Transverse colon (tissue), 4 donors: ENCODE results near the gene ING4. TPM values are rescaled to one million over a fixed set of nuclear protein-coding genes. Genes with fewer than 3 reads are reported as not detected.

ENCODE experiments used
- DNase-seq: peaks from one replicate; pipeline ENCODE4 v3.0.0-alpha.2; 2019
- H3K27ac ChIP-seq, 4 donors: fragments of 200-600 bp; sonication (generic); 2 replicates each; pipeline ENCODE4 v1.5.1; 2016 to 2018; ENCODE audit warnings: inconsistent platforms in 4 of 4
- H3K27me3 ChIP-seq: fragments of 200-600 bp; sonication (generic); 2 replicates; pipeline ENCODE4 v1.5.1; 2017; ENCODE audit warnings: inconsistent platforms
- H3K36me3 ChIP-seq, 4 donors: fragments of 200-600 bp; sonication (generic); 2 replicates each; pipeline ENCODE4 v1.5.1; 2017 to 2019; ENCODE audit warnings: inconsistent platforms in 4 of 4
- H3K4me1 ChIP-seq, 4 donors: fragments of 200-600 bp; sonication (generic); 2 replicates each; pipeline ENCODE4 v1.5.1; 2017 to 2020; ENCODE audit warnings: inconsistent platforms in 4 of 4
- H3K4me3 ChIP-seq, 4 donors: fragments of 200-600 bp; sonication (generic); 1 replicate in 1 of 4; 2 replicates in 3 of 4; pipeline versions ENCODE4 v1.5.1 to v1.6.1; 2017 to 2019; ENCODE audit warnings: inconsistent platforms in 4 of 4
- H3K9me3 ChIP-seq, 2 donors: fragments of 200-600 bp; sonication (generic); 2 replicates each; pipeline ENCODE4 v1.5.1; 2017 to 2019; ENCODE audit warnings: inconsistent platforms in 2 of 2
- EP300 ChIP-seq: sonication (generic); formaldehyde crosslinking; IDR thresholded peaks from one replicate; pipeline ENCODE4 v1.6.1; 2017; ENCODE audit warnings: antibody characterized with exemption, low read depth
- POLR2A ChIP-seq: fragments of 450-650 bp; IDR thresholded peaks from one replicate; pipeline ENCODE4 v1.6.1; 2016; ENCODE audit warnings: antibody characterized with exemption, mild to moderate bottlenecking, moderate library complexity
- POLR2AphosphoS5 ChIP-seq, 3 donors: sonication (generic); formaldehyde crosslinking; IDR thresholded peaks; one replicate each; pipeline ENCODE4 v1.6.1; 2016; ENCODE audit warnings: antibody characterized with exemption in 3 of 3
- WGBS, 2 donors: methylation state at CpG; one replicate each; pipeline ENCODE4 v1.1.5; 2018; ENCODE audit warnings: low coverage in 1 of 2; 5-methylcytosine and 5-hydroxymethylcytosine counted together
- in situ Hi-C, 4 donors: fragments of 200-750 bp; cut with MboI; loops; one replicate each; pipeline versions ENCODE4 v1.15.0 to v1.15.1; 2017; ENCODE audit warnings: low sequenced_read_pairs in 3 of 4, low pct_ligation_motif_present in 1 of 4, low pct_unique_long_range_greater_than_20kb in 1 of 4
- intact Hi-C: fragments of 100-400 bp; cut with DNase I; formaldehyde crosslinking; loops from one replicate; pipeline ENCODE4 v1.15.1; 2023; ENCODE audit warnings: low total_unique reads
- total RNA-seq, 4 donors: library from RNA; depleted of rRNA; stranded (reverse); fragments of >200 nt; gene quantifications; one replicate each; pipeline ENCODE4 v1.1.0, GENCODE V29; 2016
- TF ChIP-seq, protein P1 (sequence below), 5 experiments: fragments of 200-600 bp in 3 of 5; fragments of 450-650 bp in 2 of 5; sonication (generic) in 3 of 5; IDR thresholded peaks; 1 replicate in 2 of 5; 2 replicates in 3 of 5; pipeline ENCODE4 v1.5.1; 2016 to 2017; ENCODE audit warnings: antibody characterized with exemption in 5 of 5, inconsistent platforms in 3 of 5, mild to moderate bottlenecking in 2 of 5, moderate library complexity in 1 of 5

The ING4 gene
- total RNA-seq, 4 donors from 2014 or later = 41.8 to 165 (median 56.6) TPM

DNA sequence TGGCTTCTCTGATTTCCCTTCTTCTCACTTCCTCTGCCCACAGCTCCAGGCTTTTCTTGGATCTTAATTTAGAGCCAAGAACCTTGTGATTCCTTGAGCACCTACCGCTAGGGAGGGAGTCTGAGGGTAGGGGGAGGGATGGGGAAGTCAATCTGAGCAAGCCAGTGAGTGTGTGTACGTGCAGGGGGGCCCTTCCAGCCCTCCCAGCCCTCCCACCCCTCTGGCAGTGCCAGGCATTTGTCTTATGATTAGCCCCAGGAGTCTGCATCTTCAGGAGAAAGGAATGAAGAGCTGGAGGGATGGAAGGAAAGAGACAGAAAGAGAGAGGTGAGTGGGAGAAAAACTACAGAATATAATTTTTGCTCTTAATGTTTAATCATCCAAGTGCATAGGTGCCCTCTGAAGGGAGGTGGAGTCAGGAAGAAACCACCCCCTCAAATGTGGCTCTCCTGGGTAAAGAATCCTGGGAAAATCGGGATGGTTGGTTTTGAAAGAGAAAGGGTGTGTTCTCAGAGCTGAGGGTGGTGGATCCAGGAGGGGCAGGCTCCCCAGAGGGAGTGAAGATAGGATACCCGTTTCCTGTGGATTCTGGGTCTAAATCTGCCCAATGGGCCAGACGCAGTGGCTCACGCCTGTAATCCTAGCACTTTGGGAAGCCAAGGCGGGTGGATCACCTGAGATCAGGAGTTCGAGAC is 35.6 kb upstream of the ING4 start:
- TF ChIP-seq POLR2AphosphoS5 (IDR thresholded peaks at IDR 0.05) (no peak), EP300 (no peak), POLR2A (no peak)
- TF ChIP-seq, protein P1, sequence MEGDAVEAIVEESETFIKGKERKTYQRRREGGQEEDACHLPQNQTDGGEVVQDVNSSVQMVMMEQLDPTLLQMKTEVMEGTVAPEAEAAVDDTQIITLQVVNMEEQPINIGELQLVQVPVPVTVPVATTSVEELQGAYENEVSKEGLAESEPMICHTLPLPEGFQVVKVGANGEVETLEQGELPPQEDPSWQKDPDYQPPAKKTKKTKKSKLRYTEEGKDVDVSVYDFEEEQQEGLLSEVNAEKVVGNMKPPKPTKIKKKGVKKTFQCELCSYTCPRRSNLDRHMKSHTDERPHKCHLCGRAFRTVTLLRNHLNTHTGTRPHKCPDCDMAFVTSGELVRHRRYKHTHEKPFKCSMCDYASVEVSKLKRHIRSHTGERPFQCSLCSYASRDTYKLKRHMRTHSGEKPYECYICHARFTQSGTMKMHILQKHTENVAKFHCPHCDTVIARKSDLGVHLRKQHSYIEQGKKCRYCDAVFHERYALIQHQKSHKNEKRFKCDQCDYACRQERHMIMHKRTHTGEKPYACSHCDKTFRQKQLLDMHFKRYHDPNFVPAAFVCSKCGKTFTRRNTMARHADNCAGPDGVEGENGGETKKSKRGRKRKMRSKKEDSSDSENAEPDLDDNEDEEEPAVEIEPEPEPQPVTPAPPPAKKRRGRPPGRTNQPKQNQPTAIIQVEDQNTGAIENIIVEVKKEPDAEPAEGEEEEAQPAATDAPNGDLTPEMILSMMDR (IDR thresholded peaks at IDR 0.05) = no peak
- Histone ChIP-seq H3K27me3 (peaks cover 60% of the 10 kb centered on the region), H3K9me3 (no peaks in the 10 kb centered on the region), H3K4me3 (no peak overlapping the region), H3K4me1 (peaks cover 12 to 13% (median 13%) of the 10 kb centered on the region in 4 donors), H3K36me3 (no peaks in the 10 kb centered on the region), H3K27ac (no peak overlapping the region)
- no peak for DNase-seq
- in situ Hi-C loops (no loop called here), intact Hi-C loops (no loop called here)
- WGBS, 2 donors = 43 to 57% methylated on average over 3 to 8 of the region's 8 CpGs

DNA sequence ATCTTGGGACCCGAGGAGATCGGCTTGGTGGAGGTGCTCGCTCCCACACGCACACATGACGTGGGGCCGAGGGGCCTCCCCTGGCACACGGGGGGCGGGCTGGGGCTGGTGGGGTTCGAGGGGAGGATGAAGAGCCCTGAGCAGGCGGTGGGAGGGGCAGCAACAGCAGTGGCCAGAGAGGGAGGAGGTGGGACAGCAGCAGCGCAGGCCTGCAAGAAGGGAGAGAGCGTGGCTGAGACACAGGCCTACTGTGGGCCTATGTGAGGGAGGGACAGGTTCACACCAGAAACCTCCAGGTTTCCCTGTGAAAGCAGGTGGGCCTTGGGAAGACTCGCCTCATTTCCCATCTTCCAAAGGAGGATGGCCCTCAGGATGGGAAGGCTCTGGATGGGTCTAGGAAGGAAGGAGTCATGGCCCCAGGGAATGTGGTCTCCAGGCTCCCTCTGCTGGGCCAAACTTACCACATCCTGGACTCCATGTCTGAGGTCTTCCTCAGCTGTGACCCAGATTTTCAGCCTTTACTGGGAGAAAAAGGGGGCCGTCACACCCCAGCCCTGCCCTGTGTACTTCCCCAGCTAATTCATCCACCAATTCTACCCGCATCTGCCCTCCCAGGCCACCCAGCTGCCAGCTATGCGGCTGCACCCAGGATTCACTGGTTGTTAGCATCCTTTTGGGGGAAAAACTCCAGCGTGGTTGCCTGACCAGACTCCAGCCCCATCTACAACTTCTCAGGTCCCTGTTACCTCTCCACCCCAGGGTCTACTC is 34.8 kb upstream of the ING4 start:
- Histone ChIP-seq H3K9me3 (no peaks in the 10 kb centered on the region), H3K4me1 (peaks cover 12 to 13% (median 13%) of the 10 kb centered on the region in 4 donors), H3K36me3 (no peaks in the 10 kb centered on the region), H3K27ac (no peak overlapping the region), H3K27me3 (peaks cover 52% of the 10 kb centered on the region), H3K4me3 (no peak overlapping the region)
- intact Hi-C loops = no loop called here
- in situ Hi-C loops = no loop called here
- 62 to 72% methylated on average over 2 to 17 of the region's 17 CpGs for WGBS, 2 donors
- TF ChIP-seq POLR2AphosphoS5 (IDR thresholded peaks at IDR 0.05) (no peak), EP300 (no peak)
- TF ChIP-seq, protein P1 (IDR thresholded peaks at IDR 0.05) = peak in 4 of 5 experiments; percentile 25 to 46 (median 36)
- DNase-seq = peak; percentile 33

DNA sequence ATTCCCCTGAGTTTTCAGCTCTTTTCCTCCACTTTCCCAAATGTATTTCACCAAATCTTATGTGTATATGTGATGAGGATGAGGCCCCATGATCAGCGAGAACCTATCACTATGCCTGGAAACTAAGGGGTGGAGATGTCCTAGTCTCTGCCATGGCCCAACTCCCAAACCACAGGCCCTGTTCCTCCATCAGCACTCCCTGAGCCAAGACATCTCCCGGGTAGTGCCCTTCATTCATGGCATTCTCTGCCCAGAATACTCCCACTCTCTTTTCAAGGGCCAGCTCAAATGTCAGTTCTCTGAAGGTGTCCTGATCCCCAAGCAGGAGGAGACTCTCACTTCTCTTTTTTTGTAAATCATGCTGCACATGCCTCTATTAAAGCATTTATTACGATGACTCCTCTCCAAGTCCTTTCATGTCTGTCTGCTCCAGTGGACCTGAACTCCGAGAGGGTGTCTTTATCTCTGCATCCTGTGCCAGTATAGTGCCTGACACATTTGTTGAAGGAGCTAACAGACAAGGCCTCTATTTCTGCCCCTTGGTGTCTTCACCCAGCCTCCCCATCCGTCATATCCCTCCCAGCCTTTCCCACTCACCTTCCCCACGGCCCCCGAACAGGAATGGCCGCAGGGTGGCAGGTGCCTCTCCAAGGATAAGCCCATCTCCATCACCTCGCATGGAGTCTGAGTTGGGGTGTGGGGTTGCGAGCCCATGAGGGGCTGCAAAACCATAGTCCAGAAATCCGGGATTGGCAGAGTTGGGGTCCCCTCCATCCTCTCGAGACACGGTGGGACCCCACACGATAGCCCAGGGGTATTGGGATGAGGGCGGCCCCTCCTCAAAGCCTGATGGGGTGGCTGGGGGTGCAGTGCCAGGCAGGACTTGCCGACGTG is 34.0 kb upstream of the ING4 start:
- Histone ChIP-seq H3K36me3 (no peaks in the 10 kb centered on the region), H3K27me3 (peaks cover 44% of the 10 kb centered on the region), H3K27ac (no peak overlapping the region), H3K4me1 (peaks cover 12 to 13% (median 13%) of the 10 kb centered on the region in 4 donors), H3K4me3 (no peak overlapping the region), H3K9me3 (no peaks in the 10 kb centered on the region)
- TF ChIP-seq, protein P1 (IDR thresholded peaks at IDR 0.05) = no peak
- TF ChIP-seq POLR2AphosphoS5 (IDR thresholded peaks at IDR 0.05) (no peak), EP300 (no peak), POLR2A (no peak)
- WGBS, 2 donors = 64 to 74% methylated on average over 3 to 17 of the region's 17 CpGs
- no peak for DNase-seq
- in situ Hi-C loops = no loop called here
- intact Hi-C loops = no loop called here
